ENCODE data around the gene MRAP.

The MRAP gene

DNA sequence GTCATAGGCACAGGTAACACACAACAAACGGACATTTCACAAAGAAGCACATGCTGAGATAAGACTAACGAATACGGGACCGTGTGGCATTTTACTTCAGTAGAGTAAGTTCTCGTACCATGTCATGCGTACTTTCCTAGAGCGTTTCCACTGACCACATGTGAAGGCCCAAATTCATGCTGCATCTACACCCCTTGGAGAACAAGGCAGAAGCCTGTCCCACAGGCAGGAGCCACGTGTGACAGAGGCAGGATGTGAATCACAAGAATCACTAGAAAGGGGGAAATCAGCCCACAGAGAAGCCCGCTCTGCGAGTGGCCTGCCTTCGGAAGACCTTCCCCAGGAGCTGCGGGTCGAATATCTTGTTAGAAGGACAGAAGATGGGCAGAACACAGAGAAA lies 52.3 kb downstream of the MRAP start:
- H3K36me3 ChIP-seq (replicated peaks) = peaks cover 92% of the 10 kb centered on the region
- DNase-seq = no peak
- TF ChIP-seq, protein P1, sequence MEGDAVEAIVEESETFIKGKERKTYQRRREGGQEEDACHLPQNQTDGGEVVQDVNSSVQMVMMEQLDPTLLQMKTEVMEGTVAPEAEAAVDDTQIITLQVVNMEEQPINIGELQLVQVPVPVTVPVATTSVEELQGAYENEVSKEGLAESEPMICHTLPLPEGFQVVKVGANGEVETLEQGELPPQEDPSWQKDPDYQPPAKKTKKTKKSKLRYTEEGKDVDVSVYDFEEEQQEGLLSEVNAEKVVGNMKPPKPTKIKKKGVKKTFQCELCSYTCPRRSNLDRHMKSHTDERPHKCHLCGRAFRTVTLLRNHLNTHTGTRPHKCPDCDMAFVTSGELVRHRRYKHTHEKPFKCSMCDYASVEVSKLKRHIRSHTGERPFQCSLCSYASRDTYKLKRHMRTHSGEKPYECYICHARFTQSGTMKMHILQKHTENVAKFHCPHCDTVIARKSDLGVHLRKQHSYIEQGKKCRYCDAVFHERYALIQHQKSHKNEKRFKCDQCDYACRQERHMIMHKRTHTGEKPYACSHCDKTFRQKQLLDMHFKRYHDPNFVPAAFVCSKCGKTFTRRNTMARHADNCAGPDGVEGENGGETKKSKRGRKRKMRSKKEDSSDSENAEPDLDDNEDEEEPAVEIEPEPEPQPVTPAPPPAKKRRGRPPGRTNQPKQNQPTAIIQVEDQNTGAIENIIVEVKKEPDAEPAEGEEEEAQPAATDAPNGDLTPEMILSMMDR (IDR thresholded peaks at IDR 0.05; ENCODE audit: low read depth, low read length, missing control alignments) = no peak
- H3K27me3 ChIP-seq (replicated peaks) = no peaks in the 10 kb centered on the region
- in situ Hi-C loops (cut with HindIII; ENCODE audit: low pct_ligation_motif_present, low sequenced_read_pairs) = no loop called here
- H3K4me3 ChIP-seq (ENCODE audit: low read depth, low read length) = no peak overlapping the region
- no peak overlapping the region for H3K27ac ChIP-seq

DNA sequence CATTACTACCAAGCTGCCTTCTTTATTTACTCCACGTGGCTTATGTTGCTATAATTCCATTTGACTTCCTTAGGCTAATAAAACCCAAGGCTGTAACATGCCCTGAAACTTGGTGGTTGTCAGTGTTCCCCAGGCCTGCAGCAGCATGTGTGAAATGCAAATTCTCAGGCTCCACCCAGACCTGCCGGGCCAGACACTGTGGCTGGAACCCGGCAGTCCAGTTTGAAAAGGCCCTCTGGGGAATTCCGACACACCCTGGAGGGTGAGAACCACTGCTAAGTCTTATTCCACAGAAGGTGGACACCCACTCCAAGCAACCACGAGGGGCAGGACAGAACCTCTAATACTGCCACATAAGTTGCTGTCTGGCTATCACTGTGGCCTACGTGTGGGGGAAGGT lies 52.8 kb downstream of the MRAP start:
- peaks cover 92% of the 10 kb centered on the region for H3K36me3 ChIP-seq (replicated peaks)

DNA sequence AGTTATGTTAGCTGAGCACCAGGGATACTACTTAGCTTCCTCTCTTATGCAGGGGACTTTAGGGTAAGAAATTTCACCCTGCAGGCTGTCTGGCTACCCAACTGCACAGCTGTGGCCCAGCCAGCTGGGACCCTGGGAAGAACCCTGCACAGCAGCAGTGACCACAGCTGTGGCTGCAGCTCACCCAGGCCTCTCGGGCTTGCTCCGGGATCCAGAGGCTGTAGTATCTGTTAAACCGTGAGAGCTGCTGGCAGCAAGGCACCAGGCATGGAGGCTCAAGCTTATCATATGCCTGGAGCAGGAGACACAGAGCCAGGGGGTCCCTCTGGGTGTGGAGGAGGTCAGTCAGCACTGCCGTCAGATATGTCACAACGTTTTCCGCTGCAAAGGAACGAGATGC lies 53.9 kb downstream of the MRAP start:
- H3K27me3 ChIP-seq (replicated peaks) = no peaks in the 10 kb centered on the region
- in situ Hi-C loops (cut with HindIII; ENCODE audit: low pct_ligation_motif_present, low sequenced_read_pairs) = no loop called here
- TF ChIP-seq, protein P1 (IDR thresholded peaks at IDR 0.05; ENCODE audit: low read depth, low read length, missing control alignments) = no peak
- DNase-seq = no peak
- H3K4me3 ChIP-seq (ENCODE audit: low read depth, low read length) = no peak overlapping the region
- no peak overlapping the region for H3K27ac ChIP-seq
- peaks cover 87% of the 10 kb centered on the region for H3K36me3 ChIP-seq (replicated peaks)

More for the DNA sequence above, 52.8 kb downstream of the MRAP start:
- in situ Hi-C loops (cut with HindIII; ENCODE audit: low pct_ligation_motif_present, low sequenced_read_pairs) = no loop called here
- Histone ChIP-seq H3K4me3 (ENCODE audit: low read depth, low read length) (no peak overlapping the region), H3K27ac (no peak overlapping the region), H3K27me3 (replicated peaks) (no peaks in the 10 kb centered on the region)
- no peak for DNase-seq
- TF ChIP-seq, protein P1 (IDR thresholded peaks at IDR 0.05; ENCODE audit: low read depth, low read length, missing control alignments) = no peak

DNA sequence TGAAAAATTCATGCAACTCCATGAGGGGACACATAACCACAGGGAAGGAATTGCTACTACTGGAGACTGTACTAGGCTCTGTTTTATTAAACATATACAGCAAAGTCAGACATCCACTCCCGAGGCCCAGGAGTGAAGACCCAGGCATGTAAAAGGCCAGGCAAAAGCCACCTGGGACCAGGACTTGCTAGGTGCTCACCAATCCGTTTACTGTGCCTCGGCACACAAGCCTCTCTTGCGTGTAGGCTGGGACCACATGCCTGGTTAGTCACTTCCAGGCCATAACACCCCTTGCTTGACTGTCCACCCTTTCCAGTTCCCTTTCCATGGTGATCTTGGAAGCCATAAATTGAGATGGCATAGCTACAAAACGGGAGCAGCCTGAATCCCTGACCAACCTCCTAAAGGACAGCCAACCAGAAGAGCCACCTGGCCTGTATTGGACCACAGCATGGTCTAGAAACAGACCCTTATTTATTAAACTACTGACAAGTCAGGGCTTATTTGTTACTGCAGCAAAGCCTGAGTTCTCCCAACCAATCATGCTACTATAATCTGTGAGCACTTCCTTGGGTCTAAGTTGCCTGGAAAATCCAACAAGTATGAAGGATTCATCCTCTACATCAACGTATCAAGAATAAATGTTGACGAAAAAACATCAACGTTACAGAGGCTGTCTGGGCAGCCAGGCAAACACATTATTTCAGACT lies 54.5 kb downstream of the MRAP start:
- Histone ChIP-seq H3K27ac (no peak overlapping the region), H3K36me3 (replicated peaks) (peaks cover 86% of the 10 kb centered on the region), H3K4me3 (ENCODE audit: low read depth, low read length) (no peak overlapping the region), H3K27me3 (replicated peaks) (no peaks in the 10 kb centered on the region)
- TF ChIP-seq, protein P1 (IDR thresholded peaks at IDR 0.05; ENCODE audit: low read depth, low read length, missing control alignments) = no peak
- in situ Hi-C loops (cut with HindIII; ENCODE audit: low pct_ligation_motif_present, low sequenced_read_pairs) = no loop called here
- DNase-seq = no peak

DNA sequence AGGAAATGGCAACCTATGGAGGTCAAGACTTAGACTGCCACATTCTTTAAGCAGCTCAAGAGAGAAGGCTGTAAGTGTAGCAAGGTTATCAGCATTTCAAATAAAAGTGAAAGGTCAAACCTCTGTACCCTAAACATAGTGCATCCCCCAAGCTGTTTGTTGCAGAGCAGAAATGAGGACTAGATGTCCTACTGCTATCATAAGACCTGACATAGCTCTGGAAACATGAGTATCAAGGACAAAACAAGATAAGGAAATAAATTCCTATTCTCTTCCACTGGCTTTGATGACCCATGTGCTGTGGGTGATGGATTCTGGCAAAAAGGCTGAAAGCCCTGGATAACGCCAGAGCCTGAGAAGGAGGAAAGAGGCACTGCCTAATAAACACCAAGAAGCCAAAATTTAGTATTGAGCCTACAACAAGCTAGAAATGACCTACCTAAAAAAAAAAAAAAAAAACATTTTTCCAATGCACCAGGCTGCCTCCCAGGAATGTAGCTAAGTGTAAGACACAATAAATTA lies 58.3 kb downstream of the MRAP start:
- TF ChIP-seq, protein P1 (IDR thresholded peaks at IDR 0.05; ENCODE audit: low read depth, low read length, missing control alignments) = no peak

More for the DNA sequence above, 58.3 kb downstream of the MRAP start:
- no peak for DNase-seq
- Histone ChIP-seq H3K27me3 (replicated peaks) (no peaks in the 10 kb centered on the region), H3K4me3 (ENCODE audit: low read depth, low read length) (no peak overlapping the region), H3K36me3 (replicated peaks) (peaks cover 91% of the 10 kb centered on the region), H3K27ac (no peak overlapping the region)
- in situ Hi-C loops (cut with HindIII; ENCODE audit: low pct_ligation_motif_present, low sequenced_read_pairs) = no loop called here

All from brain microvascular endothelial cell (primary cell).